Neural progenitor cell (in vitro differentiated cells): ENCODE results near the gene SESN3.

Experiments used
- EZH2 ChIP-seq: fragments of 200-600 bp; sonication (generic); IDR thresholded peaks from 2 replicates; pipeline ENCODE4 v1.6.1; 2017; ENCODE audit warnings: antibody characterized with exemption, mild to moderate bottlenecking, moderate library complexity
- EZH2phosphoT487 ChIP-seq: fragments of 200-600 bp; sonication (generic); IDR thresholded peaks from 2 replicates; pipeline ENCODE4 v1.6.1; 2017; ENCODE audit warnings: antibody characterized with exemption
- TF ChIP-seq, protein P1 (sequence below): fragments of 200-600 bp; sonication (generic); IDR thresholded peaks from 2 replicates; pipeline ENCODE4 v1.5.1; 2017; ENCODE audit warnings: antibody characterized with exemption, mild to moderate bottlenecking

DNA sequence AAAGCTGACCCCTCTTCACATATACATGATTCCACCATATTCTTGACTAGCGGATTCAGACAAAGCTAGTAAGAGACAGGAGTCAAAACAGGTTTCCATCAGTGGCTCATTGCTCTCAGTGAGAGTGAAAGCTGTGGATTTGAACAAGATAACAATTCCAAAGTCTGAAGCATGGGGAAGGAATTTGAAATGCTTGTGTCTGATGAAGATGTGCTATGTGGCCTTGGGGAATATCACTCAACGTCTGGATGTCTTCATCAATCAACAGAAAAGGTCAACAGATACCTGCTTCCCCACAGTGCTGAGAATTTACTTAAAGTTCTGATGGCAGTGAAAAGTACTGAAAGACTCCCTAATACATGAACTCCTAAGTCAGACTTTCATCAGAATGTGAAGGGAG, 46.9 kb upstream of the SESN3 start:
- TF ChIP-seq, protein P1, sequence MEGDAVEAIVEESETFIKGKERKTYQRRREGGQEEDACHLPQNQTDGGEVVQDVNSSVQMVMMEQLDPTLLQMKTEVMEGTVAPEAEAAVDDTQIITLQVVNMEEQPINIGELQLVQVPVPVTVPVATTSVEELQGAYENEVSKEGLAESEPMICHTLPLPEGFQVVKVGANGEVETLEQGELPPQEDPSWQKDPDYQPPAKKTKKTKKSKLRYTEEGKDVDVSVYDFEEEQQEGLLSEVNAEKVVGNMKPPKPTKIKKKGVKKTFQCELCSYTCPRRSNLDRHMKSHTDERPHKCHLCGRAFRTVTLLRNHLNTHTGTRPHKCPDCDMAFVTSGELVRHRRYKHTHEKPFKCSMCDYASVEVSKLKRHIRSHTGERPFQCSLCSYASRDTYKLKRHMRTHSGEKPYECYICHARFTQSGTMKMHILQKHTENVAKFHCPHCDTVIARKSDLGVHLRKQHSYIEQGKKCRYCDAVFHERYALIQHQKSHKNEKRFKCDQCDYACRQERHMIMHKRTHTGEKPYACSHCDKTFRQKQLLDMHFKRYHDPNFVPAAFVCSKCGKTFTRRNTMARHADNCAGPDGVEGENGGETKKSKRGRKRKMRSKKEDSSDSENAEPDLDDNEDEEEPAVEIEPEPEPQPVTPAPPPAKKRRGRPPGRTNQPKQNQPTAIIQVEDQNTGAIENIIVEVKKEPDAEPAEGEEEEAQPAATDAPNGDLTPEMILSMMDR, result no peak
- TF ChIP-seq EZH2 (no peak), EZH2phosphoT487 (no peak)
